Measurements from ENCODE around the gene SFT2D1. TPM values are rescaled to one million over a fixed set of nuclear protein-coding genes. Genes with fewer than 3 reads are reported as not detected.

Gene SFT2D1
- total RNA-seq, 1 experiment from 2014 or later: 40.2 TPM

DNA sequence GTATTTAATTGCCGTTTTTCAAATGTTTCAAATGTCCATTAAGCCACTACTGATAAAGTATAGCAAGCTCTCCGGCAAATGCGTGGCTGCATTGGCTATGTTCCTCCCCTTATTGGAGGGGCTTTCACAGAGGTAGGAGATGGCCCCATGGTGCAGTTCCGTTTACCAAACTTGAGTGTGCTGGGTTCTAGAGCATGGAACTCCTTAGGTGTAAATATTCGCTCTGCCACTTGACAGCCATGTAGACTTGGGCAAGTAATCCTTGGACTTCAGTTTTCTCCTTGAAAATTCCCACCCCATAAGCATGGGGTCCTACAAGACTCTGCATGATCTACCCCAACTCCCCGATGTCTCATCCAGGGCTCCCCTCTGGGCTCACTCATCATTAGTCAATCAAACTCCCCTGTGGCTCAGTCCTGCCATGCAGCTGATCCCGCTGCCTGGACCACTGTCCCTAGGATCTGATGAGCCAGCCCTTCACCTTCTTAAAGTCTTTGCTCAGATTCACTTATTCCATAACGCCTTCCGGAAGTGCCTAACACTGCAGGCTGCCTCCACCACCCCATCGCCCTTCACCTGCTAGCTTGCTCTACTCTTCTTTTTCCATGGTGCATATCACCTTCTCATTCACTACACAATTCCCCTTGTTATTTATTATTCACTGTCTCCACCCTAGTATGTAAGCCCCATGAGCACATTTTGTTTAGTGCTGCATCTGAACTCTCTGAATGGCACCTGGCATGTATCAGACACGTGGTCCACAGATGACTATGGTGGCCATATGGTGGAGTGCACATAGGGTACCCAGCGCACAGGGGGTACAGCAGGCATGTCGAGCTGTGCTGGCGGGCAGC is 52.9 kb downstream of the SFT2D1 start:
- Histone ChIP-seq H2BK20ac (ENCODE audit: low read depth, low read length, poor library complexity, severe bottlenecking) (no peak overlapping the region), H3K14ac (ENCODE audit: insufficient read depth, low read length) (no peak overlapping the region), H3K9ac (ENCODE audit: extremely low read depth, insufficient read length, low read length) (no peak overlapping the region), H2BK5ac (ENCODE audit: insufficient read length, low read length) (no peak overlapping the region), H3K27ac (ENCODE audit: insufficient read length, low read depth, low read length) (no peak overlapping the region), H4K91ac (ENCODE audit: insufficient read length, low read depth, low read length) (no peak overlapping the region), H2BK12ac (ENCODE audit: insufficient read length, low read depth, low read length) (no peak overlapping the region), H3K27me3 (ENCODE audit: insufficient read depth, low read length) (no peaks in the 10 kb centered on the region), H3K79me1 (ENCODE audit: insufficient read depth, low read depth, low read length, poor library complexity, severe bottlenecking) (no peaks in the 10 kb centered on the region), H3K4ac (ENCODE audit: low read depth, low read length) (no peak overlapping the region), H3K23ac (ENCODE audit: insufficient read length, low read depth, low read length) (no peak overlapping the region), H3K56ac (ENCODE audit: insufficient read length, low read depth, low read length) (no peak overlapping the region), H4K20me1 (ENCODE audit: control insufficient read depth, insufficient read depth, insufficient read length) (no peaks in the 10 kb centered on the region), H4K5ac (ENCODE audit: insufficient read length, low read depth, low read length) (no peak overlapping the region), H3T11ph (ENCODE audit: low read length) (no peak overlapping the region), H3K79me2 (ENCODE audit: insufficient read depth, low read length) (no peaks in the 10 kb centered on the region), H4K8ac (replicated peaks; ENCODE audit: insufficient read length, low read depth, low read length) (no peak overlapping the region), H3K9me3 (ENCODE audit: control insufficient read depth, low read depth, low read length) (no peaks in the 10 kb centered on the region), H3K23me2 (ENCODE audit: insufficient read length, low read depth, low read length, poor library complexity, severe bottlenecking) (no peaks in the 10 kb centered on the region), H2AFZ (ENCODE audit: low read length) (no peak overlapping the region), H2BK120ac (ENCODE audit: low read depth, low read length, poor library complexity, severe bottlenecking) (no peak overlapping the region), H2BK15ac (ENCODE audit: low read depth, low read length) (no peak overlapping the region), H2AK5ac (ENCODE audit: insufficient read length, low read length) (no peak overlapping the region), H3K4me1 (ENCODE audit: insufficient read depth, low read length) (no peaks in the 10 kb centered on the region), H3K18ac (ENCODE audit: insufficient read length, low read depth, low read length) (no peak overlapping the region), H3K4me2 (ENCODE audit: insufficient read depth, insufficient read length, low read length) (no peak overlapping the region)
- Mint-ChIP-seq H3K4me3 (no peak overlapping the region), H3K27me3 (ENCODE audit: low read depth) (peaks cover 13% of the 10 kb centered on the region), H3K9me3 (no peaks in the 10 kb centered on the region), H3K36me3 (ENCODE audit: insufficient read depth in 1 of 3, low read depth in 3 of 3) (no peaks in the 10 kb centered on the region; a peak in 1 of 7 replicates), H3K4me1 (peaks cover 7 to 8% of the 10 kb centered on the region in 2 experiments), H3K27ac (no peak overlapping the region)
- DNase-seq: no peak
- TF ChIP-seq CTCF (conservative IDR thresholded peaks at IDR 0.05): no peak
- no CpG with 5 or more reads among the region's 14 CpGs for WGBS (ENCODE audit: extremely low coverage, insufficient read length, low lambda C conversion rate)
